HG03520 (cell line): ENCODE measurements around the gene PDIA4.
"Not testable (repeated sequence)": the region's sequence is repeated elsewhere in the genome, so short reads cannot be mapped to it uniquely, and the experiment has no call there.

Experiments
- ATAC-seq: cut with Tn5 transposase; IDR thresholded peaks from one replicate; pipeline ENCODE4 v1.9.1; 2021; ENCODE audit warnings: mild to moderate bottlenecking, moderate library complexity; ENCODE audit not compliant: unreplicated experiment

PDIA4 gene

DNA sequence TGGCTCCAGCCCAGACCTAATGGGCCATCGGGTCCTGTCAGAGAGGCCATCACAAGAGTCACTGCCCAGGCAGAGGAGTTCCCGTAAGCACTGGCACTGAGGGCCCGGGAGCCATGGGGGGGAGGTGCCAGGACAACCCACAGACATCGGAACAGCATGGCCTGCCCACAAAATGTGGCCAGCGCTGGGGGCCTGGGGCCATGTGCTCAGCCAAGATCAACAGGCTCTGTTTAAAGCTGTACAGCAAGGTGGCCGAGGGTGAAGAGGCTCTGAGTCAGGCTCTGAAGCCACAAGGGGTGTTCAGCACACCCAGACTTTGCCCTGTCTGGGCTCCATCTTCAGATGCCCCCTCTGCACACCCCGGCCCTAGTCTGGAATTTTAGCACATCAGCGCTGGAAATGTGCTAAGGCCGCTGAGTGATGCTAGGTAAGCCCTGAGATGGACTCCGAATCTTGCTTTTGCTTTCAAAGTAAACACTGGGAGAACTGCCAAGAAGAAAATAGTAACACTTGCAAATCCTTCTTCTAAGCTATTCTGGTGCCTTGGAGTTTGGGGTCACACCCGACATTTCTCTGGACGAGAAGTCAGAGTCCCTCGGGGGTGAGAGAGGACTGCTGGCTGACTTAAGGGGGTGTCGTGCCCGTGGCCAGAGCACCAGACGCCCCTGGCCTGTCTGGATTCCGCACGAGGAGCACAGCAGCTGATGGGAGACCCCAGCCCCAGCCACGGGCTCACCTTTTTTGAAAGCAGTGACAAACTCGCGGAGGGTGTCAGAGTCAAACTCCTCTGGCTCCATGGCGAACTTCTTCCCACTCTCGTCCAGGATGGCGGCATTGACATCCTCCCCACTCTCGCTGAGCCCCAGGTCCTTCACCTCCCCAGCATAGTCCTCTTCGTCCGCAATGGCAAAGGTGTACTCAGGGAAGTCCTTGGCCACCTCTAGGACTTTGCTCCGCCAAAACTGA is 23.6 kb downstream of the PDIA4 start:
- no peak for ATAC-seq

- ATAC-seq: no peak
Measured at GRCh38 chr7:149003560-149004305, 24.6 kb downstream of the PDIA4 start.

DNA sequence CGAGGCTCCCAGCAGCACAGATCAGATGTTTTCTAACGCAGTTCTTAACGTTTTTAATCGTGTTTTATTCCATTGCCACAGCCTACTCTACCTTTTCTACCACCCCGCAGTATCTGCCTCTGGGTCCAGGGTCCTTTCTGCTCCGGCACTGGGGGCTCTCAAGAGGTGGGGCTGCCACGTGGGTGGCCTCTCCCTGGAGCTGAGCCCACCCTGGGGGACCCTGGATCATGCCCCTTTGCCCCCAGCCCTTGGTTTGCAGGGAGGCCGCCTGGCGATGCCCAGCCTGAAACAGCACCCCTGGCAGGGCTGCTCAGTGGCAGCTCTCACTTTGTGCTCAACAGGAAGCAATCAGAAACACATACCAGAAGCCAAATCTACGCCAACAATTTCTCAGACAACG is 25.3 kb downstream of the PDIA4 start:
- ATAC-seq: no peak

GRCh38 chr7:149002604-149003003 is 25.7 kb downstream of the PDIA4 start:
- ATAC-seq: no peak

- no peak for ATAC-seq
Measured at GRCh38 chr7:149001427-149002068, 26.8 kb downstream of the PDIA4 start.

DNA sequence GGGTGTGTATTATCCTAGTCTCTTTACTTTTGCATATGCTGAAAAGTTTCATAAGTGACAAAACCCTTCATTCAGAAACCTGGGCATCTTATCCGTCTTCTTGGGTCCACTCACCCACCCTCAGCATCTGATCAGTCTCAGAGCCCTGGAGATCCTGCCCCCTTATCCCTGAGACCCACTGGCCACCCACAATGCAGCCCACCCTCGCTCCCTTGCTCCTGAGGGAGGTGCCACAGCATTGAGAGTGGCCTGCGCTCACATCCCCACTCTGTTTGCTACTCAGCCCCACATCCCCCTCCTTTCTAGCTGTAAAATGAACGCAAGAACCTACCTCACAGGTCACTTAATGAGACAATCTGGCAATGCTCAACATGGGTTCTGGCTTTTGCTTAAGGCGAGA is 27.3 kb downstream of the PDIA4 start:
- ATAC-seq: no peak

- no peak for ATAC-seq
Measured at GRCh38 chr7:148999192-148999591, 29.1 kb downstream of the PDIA4 start.

- ATAC-seq: no peak
Measured at GRCh38 chr7:148997497-148997896, 30.8 kb downstream of the PDIA4 start.

DNA sequence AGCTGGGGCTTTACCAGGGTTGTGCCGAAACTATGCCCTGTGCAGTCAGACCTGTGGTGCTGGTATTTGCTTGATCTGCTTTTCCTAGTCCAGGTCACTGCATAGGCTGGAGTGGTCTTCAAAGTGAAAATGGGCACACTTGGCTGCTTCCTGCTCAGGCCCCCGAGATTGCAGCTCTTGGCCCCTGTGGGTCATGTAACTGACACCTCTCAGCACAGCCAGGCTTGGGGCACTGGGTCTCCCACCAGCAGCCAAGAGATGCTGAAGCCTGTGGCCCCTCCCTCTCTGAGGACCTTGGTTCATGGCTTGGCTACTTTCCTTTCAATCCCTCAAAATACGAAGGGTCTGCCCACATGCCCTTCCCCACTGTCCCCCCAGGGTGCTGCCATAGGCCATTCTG is 33.7 kb downstream of the PDIA4 start:
- ATAC-seq: no peak

DNA sequence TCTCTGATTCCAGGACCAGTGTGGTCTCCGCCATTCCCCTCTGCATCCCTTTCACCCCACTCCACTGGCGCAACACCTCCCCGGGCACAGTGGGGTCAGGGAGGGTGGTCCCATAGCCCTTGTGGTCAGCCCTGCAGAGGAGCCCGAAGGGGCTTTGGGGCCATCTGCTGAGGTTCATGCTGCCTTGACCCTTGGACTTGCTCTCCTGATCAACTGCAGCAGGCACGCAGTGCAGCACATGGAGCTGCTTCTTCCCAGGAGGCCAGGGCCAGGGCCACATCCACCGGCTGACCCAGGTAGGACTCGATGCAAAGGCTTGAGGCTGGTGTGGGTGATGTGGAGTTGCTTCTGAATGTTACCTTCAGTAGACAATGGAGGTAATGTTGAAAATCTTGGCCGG is 35.1 kb downstream of the PDIA4 start:
- no peak for ATAC-seq

DNA sequence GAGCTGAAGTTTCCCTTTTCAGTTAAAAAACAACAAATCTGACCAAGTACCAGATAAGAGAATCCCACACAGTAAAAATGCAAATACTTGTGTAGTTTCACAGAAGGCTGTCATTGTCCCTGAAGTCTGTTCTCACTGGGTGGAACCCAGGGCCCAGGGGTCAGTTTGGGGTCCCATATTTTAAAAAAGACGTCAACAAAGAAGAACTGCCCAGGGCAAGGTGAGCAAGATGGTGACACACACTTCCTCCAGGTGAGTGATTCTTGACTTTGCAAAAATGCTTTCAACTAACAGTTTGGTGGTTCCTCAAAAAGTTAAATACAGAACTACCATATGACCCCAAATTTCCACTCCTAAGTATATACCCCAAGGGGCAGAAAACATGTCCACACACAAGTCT is 36.8 kb downstream of the PDIA4 start:
- no peak for ATAC-seq

DNA sequence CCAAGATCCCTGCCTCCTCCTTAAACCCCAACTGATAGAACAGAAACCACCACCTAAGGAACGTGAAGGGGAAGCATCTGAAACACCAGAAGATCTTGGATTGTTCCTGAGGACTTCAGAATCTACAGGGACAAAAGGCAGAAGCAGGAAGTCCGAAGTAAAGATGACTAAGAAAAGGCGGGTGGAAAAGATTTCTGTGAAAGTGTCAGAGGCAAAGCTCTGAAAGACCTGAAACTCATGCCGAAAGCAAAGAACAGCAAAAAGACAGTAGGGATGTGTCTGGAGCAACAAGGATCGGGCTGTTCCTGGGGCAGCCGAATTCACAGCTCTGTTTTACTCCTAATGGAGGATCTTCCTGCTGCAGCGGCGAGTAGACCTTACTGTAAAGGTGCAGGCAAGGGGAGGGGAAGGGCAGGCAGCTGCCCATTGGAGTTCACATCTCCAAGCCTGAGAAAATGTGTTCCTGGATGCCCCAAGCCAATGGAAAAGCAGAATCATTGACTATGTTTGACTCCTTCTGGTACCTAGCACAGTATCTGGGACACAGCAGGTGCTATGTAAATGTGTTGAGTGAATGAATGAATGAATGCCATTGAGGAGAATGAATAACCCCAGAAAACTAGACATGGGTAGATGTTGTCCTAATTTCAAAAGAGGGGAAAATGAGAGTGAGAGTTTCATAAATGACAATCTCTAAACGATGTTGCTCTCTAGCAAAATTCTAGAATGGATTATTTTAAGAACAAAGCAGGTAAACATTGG is 40.4 kb downstream of the PDIA4 start:
- no peak for ATAC-seq

GRCh38 chr7:148987010-148987750 is 41.1 kb downstream of the PDIA4 start:
- peak; percentile 85 for ATAC-seq

DNA sequence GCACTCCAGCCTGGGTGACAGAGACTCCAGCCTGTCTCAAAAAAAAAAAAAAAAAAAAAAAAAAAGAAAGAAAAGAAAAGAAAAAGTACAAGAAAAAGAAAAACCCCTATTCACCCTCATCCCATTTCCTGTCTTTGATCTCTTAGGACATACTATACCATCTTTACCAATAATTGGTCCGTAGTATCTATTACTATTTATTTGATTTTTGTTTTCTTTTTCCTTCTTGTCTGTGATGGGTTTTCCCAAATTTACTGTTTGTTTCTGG is 41.6 kb downstream of the PDIA4 start:
- ATAC-seq: no peak

GRCh38 chr7:148983200-148984146 is 44.8 kb downstream of the PDIA4 start:
- peak; percentile 54 for ATAC-seq

DNA sequence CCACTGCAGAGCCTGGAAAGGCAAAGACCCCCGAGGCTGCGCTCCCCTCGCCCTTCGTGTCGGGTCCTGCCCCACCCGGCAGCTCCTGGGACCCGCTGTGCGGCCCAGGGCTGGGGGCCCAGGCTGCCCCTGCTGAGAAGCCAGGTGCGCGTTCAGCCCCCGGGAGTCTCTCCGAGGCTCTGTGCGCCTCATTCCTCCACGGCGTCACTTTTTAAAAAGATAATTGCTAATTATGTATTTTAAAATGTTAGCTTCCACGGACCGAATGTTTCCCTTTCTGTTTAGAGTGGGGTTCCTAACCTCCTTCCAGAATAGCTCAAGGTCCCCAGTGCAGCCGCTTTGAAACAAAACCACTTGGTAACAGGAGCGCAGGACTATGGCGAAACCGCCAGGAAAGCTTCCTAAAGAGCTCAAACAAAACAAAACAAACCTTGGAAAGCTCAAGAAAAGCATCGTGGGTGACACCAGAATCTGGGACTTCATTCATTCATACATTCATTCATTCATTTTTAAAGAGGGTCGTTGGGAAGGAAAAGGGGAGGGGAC is 45.6 kb downstream of the PDIA4 start:
- ATAC-seq: no peak

GRCh38 chr7:148979827-148980226 is 48.5 kb downstream of the PDIA4 start:
- no peak for ATAC-seq

- ATAC-seq: not testable (repeated sequence)
Measured at GRCh38 chr7:148979072-148979471, 49.2 kb downstream of the PDIA4 start.

DNA sequence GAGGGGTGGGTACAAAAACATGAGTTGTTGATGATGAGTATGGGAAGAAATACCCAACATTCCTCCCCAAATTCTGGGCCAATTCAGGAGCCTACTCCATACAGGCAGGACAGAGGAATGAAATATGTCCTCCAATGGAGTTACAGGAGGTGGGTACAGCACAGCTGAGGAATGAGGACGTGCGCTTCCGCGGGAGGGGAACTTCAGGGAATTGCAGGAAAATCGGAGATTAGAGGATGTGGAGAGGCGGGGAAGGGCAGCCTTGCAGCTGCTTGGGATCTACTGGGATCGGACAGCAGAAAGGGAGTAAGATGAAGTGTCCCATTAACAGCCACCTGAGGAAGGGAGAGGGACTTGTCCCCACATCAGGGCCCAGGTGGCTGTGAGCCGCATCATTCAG is 50.2 kb downstream of the PDIA4 start:
- ATAC-seq: no peak
